GM12864 (cell line): Measurements from ENCODE around the gene CHAF1B.

Source experiments
- DNase-seq: peaks from one replicate; pipeline ENCODE4 v3.0.0-alpha.2; 2011; ENCODE audit warnings: low read depth
- H3K4me3 ChIP-seq: 2 replicates; pipeline ENCODE4 v1.5.1; 2011; ENCODE audit warnings: mild to moderate bottlenecking, low read depth, low read length, control low read depth
- TF ChIP-seq, protein P1 (sequence below): IDR thresholded peaks from 2 replicates; pipeline ENCODE4 v1.5.1; 2011; ENCODE audit warnings: low read depth, mild to moderate bottlenecking, moderate library complexity, low read length, control low read depth, inconsistent platforms; ENCODE audit errors: missing control alignments

Gene CHAF1B

GRCh38 chr21:36434144-36434543 is 49.0 kb downstream of the CHAF1B start:
- no peak overlapping the region for H3K4me3 ChIP-seq
- TF ChIP-seq, protein P1, sequence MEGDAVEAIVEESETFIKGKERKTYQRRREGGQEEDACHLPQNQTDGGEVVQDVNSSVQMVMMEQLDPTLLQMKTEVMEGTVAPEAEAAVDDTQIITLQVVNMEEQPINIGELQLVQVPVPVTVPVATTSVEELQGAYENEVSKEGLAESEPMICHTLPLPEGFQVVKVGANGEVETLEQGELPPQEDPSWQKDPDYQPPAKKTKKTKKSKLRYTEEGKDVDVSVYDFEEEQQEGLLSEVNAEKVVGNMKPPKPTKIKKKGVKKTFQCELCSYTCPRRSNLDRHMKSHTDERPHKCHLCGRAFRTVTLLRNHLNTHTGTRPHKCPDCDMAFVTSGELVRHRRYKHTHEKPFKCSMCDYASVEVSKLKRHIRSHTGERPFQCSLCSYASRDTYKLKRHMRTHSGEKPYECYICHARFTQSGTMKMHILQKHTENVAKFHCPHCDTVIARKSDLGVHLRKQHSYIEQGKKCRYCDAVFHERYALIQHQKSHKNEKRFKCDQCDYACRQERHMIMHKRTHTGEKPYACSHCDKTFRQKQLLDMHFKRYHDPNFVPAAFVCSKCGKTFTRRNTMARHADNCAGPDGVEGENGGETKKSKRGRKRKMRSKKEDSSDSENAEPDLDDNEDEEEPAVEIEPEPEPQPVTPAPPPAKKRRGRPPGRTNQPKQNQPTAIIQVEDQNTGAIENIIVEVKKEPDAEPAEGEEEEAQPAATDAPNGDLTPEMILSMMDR: no peak
- no peak for DNase-seq

DNA sequence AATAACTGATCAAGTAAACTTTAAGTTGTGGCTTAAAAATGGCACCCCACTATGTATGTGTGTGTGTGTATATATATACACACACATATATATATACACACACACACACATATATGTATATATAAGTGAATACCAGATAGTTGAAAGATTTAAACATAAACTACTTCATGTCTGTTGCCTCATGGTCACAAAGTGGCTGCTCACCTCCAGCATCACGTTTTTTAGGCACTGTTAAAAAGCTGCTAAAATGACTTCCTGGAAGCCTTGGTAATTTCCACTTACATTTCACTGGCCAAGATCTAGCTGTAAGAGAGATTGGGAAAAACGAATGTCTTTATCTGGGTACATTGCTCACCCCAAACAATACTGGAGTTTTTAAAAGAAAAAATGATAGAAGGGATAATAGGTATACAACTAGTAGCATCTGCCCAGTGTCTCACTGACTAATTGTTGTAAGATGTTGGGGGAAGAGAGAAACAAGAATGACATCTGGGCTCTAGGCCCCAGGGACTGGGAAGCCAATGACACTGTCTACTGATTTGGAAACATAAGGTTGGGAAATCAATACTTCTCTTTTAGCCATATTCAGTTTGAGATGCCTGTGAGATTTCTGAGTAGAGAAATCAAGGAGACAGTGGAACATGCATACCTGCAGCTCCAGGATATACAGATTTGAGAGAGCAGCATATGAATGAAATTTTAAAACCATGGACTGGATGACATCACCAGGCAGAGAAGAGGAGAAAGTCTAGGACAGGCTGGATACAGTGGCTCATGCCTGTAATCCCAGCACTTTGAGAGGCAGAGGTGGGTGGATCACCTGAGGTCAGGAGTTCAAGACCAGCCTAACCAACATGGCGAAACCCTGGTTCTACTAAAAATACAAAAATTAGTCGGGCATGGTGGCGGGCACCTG is 51.9 kb downstream of the CHAF1B start:
- no peak overlapping the region for H3K4me3 ChIP-seq
- TF ChIP-seq, protein P1: no peak
- DNase-seq: no peak

GRCh38 chr21:36437745-36438128 is 52.5 kb downstream of the CHAF1B start:
- no peak for DNase-seq
- TF ChIP-seq, protein P1: no peak
- H3K4me3 ChIP-seq: no peak overlapping the region

DNA sequence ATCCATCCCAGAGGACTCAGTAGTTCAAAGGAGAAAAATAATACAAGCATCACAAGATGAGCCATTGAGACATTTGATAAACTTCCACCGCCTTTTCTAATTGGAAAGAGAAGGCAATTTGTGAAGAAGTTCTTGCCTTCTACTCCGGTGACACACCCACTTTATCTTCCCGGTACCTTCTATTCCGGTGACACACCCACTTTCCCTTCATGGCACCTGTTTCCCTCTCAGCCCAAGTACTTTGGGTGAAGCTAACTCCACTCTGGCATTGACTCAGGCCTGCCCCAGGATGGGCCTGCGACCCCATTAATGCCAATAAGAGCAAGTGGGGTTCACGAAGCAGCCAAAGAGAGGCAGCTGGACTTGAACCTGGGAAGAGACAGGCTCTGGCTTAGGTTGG is 56.5 kb downstream of the CHAF1B start:
- H3K4me3 ChIP-seq: no peak overlapping the region
- TF ChIP-seq, protein P1: no peak
- no peak for DNase-seq

- DNase-seq: no peak
- no peak overlapping the region for H3K4me3 ChIP-seq
- TF ChIP-seq, protein P1: no peak
These were observed 61.1 kb downstream of the CHAF1B start for GRCh38 chr21:36446301-36446700.

GRCh38 chr21:36450511-36450910 is 65.3 kb downstream of the CHAF1B start:
- TF ChIP-seq, protein P1: no peak
- no peak for DNase-seq
- no peak overlapping the region for H3K4me3 ChIP-seq

- no peak overlapping the region for H3K4me3 ChIP-seq
- TF ChIP-seq, protein P1: no peak
- no peak for DNase-seq
These were observed 66.3 kb downstream of the CHAF1B start for GRCh38 chr21:36451506-36451905.
